ENCODE data around the gene KIF1A. TPM values are rescaled to one million over a fixed set of nuclear protein-coding genes. Genes with fewer than 3 reads are reported as not detected.

The KIF1A gene
- total RNA-seq, 4 donors from 2014 or later = 0.19 to 0.60 TPM; not detected in 2

DNA sequence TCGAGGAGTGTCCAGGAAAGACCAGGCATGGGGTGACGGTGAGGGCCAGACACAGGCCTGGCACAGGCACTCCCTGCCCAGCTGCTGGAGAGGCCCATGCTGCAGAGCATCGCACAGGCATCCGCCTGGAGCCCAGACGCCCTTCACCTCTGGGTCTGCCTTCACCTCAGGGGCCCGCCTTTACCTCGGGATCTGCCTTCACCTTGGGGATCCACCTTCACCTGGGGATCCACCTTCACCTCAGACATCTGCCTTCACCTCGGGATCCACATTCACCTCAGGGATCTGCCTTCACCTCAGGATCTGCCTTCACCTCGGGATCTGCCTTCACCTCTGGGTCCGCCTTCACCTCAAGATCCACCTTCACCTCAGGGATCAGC lies 7.7 kb downstream of the KIF1A start:
- ATAC-seq (ENCODE audit: low FRiP score) (no peak), DNase-seq (ENCODE audit: low spot score) (no peak)
- TF ChIP-seq, protein P1, sequence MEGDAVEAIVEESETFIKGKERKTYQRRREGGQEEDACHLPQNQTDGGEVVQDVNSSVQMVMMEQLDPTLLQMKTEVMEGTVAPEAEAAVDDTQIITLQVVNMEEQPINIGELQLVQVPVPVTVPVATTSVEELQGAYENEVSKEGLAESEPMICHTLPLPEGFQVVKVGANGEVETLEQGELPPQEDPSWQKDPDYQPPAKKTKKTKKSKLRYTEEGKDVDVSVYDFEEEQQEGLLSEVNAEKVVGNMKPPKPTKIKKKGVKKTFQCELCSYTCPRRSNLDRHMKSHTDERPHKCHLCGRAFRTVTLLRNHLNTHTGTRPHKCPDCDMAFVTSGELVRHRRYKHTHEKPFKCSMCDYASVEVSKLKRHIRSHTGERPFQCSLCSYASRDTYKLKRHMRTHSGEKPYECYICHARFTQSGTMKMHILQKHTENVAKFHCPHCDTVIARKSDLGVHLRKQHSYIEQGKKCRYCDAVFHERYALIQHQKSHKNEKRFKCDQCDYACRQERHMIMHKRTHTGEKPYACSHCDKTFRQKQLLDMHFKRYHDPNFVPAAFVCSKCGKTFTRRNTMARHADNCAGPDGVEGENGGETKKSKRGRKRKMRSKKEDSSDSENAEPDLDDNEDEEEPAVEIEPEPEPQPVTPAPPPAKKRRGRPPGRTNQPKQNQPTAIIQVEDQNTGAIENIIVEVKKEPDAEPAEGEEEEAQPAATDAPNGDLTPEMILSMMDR (IDR thresholded peaks at IDR 0.05) = no peak

DNA sequence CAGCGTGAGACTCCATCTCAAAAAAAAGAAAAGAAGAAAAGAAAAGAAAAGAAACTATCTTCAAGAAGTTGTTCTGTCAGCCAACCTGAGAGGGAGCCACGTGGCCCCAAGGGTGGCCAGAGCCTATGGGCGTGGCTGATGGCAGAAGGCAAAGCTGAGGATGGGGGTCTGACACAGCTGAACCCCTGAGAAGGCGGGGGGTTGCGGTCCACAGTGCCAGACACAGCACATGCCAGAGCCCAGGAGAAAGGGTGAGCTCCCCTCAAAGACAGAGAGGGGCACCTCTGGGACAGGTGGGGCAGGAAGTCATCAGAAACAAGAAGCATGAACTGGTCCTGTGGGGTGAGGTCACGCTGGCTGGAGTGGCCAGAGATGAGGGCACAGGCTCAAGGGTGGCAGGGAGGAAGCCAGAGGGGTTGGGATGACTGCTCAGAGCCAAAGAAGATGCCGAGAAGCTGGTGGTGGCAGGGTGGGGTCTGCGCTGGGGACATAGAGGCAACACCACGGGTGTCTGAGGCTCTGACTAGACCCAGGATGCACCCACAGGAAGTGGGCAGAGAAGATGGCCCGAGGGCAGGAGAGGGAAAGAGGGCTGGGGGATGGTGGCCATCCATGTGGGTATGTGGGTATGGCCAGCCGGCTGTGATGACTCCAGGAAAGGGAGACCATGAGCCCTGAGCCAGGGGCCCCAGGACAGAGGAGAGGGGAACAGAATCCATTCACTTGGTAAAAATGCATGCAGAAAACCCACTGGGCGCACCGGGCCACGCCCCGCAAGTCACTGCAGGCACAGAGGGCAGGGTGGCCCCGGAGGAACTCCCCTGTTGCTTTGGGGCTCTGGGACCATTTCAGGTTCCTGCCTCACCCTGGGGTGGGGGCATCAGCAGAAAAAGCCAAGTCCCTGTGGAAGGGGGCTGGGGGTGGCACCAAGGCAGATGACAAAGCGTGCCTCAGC lies 8.4 kb downstream of the KIF1A start:
- ATAC-seq (ENCODE audit: low FRiP score) (no peak), DNase-seq (ENCODE audit: low spot score) (no peak)
- TF ChIP-seq, protein P1 (IDR thresholded peaks at IDR 0.05) = no peak

DNA sequence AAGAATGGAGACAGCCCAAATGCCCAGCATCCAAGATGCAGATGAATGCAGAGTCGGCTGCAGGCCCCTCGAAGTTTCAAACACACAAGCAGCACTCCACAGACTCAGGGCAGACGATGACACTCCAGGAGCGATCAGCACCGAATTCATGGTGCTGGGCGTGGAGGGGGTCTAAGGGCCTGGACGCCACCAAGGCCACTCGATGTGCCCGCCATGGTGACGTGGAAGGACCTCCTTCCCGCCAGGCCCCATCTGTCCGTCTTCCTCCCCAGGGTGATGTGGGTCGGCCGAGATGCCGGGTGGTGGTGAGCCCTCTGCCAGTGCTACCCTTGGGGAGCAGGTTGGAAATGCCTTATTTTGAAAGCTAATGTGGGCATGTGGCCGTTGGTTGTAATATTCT lies 9.4 kb downstream of the KIF1A start:
- no peak for DNase-seq (ENCODE audit: low spot score)
- ATAC-seq (ENCODE audit: low FRiP score) = no peak
- TF ChIP-seq, protein P1 (IDR thresholded peaks at IDR 0.05) = no peak

DNA sequence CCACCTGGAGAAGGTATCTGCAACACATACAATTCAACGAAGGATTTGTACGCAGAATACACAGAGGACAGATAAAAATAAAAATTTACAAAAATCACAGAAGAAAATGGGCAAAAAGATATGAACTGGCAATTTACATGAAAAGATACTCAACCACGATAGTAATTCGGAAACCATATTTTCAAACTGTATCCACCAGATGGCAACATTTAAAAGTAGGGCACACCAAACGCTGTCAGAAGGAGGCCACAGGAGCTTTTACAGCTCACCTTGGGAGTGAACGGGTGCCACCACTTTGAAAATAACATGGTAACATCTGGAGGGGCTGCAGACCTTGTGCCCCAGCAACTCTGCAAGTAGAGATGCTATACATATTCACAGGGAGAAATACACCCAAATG lies 9.8 kb downstream of the KIF1A start:
- TF ChIP-seq, protein P1 (IDR thresholded peaks at IDR 0.05) = no peak

DNA sequence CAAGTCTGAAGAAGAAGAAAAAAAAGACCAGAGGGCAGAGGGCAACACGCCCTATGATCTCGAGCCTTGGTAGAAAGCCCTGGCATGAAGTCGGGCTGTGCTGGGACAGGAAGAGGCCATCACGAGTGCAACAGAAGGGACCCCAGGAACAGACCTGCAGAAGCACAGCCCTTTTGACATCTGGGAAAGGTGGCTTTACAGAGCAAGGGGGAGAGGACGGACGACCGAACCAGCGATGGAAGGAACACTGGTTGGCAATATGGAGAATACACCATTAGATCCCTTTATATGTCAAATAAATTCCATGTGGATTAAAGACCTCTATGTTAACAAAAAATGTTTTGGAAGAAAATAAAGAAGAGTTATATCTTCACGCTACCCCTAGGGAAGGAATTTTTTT lies 10.7 kb downstream of the KIF1A start:
- no peak for DNase-seq (ENCODE audit: low spot score)
- no peak for ATAC-seq (ENCODE audit: low FRiP score)
- TF ChIP-seq, protein P1 (IDR thresholded peaks at IDR 0.05) = no peak

More for the DNA sequence above, 9.8 kb downstream of the KIF1A start:
- ATAC-seq (ENCODE audit: low FRiP score) (no peak), DNase-seq (ENCODE audit: low spot score) (no peak)

DNA sequence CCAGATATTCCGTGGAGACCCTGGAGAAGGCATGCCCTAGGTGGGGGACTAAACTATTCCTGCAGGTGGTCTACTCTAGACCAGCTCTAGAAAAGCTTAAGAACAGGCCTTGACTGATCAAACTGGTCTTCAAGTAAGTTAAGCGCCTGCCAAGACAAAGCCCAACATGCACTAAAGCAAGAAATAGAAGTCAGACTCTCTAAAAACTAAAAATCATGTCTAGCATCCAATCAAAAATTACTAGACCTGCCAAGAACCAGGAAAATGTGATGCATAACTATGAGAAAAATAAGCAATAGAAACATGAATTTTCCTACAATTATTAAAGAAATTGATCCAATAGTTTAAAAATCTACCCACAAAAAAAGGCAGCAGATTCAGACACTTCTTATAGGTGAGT lies 13.6 kb downstream of the KIF1A start:
- DNase-seq (ENCODE audit: low spot score) = no peak
- no peak for ATAC-seq (ENCODE audit: low FRiP score)
- TF ChIP-seq, protein P1 (IDR thresholded peaks at IDR 0.05) = no peak

DNA sequence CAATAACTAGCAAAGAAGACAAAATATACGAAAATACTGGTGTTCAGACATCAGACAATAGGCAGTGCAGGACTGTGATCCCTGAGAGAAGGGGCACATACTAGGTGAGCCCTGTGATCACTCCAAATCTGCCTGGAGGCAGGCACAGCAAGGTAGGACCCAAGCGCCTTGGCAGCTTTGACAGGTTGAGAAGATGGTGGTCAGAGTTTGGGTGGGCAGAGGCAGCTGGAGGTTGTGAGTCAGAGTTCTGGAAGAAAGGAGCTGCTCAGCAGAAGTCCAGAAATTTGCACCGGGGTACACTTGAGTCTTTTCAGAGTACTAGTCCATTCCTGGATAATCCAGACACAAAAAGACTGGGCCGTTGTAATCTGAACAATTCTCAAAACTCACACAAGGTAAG lies 14.0 kb downstream of the KIF1A start:
- ATAC-seq (ENCODE audit: low FRiP score) = no peak
- DNase-seq (ENCODE audit: low spot score) = no peak
- TF ChIP-seq, protein P1 (IDR thresholded peaks at IDR 0.05) = no peak

Measured in omental fat pad (tissue), 4 donors.